Measurements from ENCODE around the gene ABI3. TPM values are rescaled to one million over a fixed set of nuclear protein-coding genes. Genes with fewer than 3 reads are reported as not detected.

The ABI3 gene
- total and polyA plus RNA-seq, 7 donors: 1.1 to 3.8 (median 2.5) TPM

GRCh38 chr17:49234509-49235080 lies 24.1 kb downstream of the ABI3 start:
- H3K27me3 ChIP-seq (ENCODE audit: insufficient read depth in 3 of 3, low read length in 2 of 3): no peaks in the 10 kb centered on the region
- H3K27ac ChIP-seq: no peak overlapping the region
- no peak overlapping the region for H3K4me3 ChIP-seq
- intact Hi-C loops (cut with DNase I): no loop called here
- H3K4me1 ChIP-seq: peaks cover 2% of the 10 kb centered on the region
- WGBS, 3 donors: 78 to 79% (median 78%) methylated on average over 5 of the region's 5 CpGs
- H3K9me3 ChIP-seq: no peaks in the 10 kb centered on the region
- TF ChIP-seq CTCF (IDR thresholded peaks at IDR 0.05): no peak
- H3K36me3 ChIP-seq (ENCODE audit: insufficient read depth in 1 of 2, low read depth in 1 of 2): no peaks in the 10 kb centered on the region
- DNase-seq (no peak), ATAC-seq (no peak)

- H3K27ac ChIP-seq: no peak overlapping the region
- H3K36me3 ChIP-seq (ENCODE audit: insufficient read depth in 1 of 2, low read depth in 1 of 2): no peaks in the 10 kb centered on the region
- H3K27me3 ChIP-seq (ENCODE audit: insufficient read depth in 3 of 3, low read length in 2 of 3): no peaks in the 10 kb centered on the region
- intact Hi-C loops (cut with DNase I): no loop called here
- H3K4me1 ChIP-seq: no peaks in the 10 kb centered on the region
- no peak overlapping the region for H3K4me3 ChIP-seq
- no peaks in the 10 kb centered on the region for H3K9me3 ChIP-seq
- DNase-seq (no peak), ATAC-seq (no peak)
- no peak for TF ChIP-seq CTCF (IDR thresholded peaks at IDR 0.05)
- 58 to 68% (median 63%) methylated on average over 4 of the region's 4 CpGs for WGBS, 3 donors
Observed at GRCh38 chr17:49235896-49236295, 25.4 kb downstream of the ABI3 start.

- no peak for TF ChIP-seq CTCF (IDR thresholded peaks at IDR 0.05)
- H3K27me3 ChIP-seq (ENCODE audit: insufficient read depth in 3 of 3, low read length in 2 of 3): no peaks in the 10 kb centered on the region
Observed at GRCh38 chr17:49239963-49240362, 29.5 kb downstream of the ABI3 start.

GRCh38 chr17:49240619-49241018 lies 30.1 kb downstream of the ABI3 start:
- Histone ChIP-seq H3K4me1 (no peaks in the 10 kb centered on the region), H3K27ac (no peak overlapping the region), H3K9me3 (no peaks in the 10 kb centered on the region), H3K27me3 (ENCODE audit: insufficient read depth in 3 of 3, low read length in 2 of 3) (no peaks in the 10 kb centered on the region), H3K4me3 (no peak overlapping the region), H3K36me3 (ENCODE audit: insufficient read depth in 1 of 2, low read depth in 1 of 2) (no peaks in the 10 kb centered on the region)
- intact Hi-C loops (cut with DNase I): no loop called here
- DNase-seq: no peak
- WGBS, 3 donors: 58 to 67% (median 65%) methylated on average over 1 of the region's 1 CpG
- no peak for TF ChIP-seq CTCF (IDR thresholded peaks at IDR 0.05)
- no peak for ATAC-seq

More at GRCh38 chr17:49239963-49240362, 29.5 kb downstream of the ABI3 start:
- H3K27ac ChIP-seq: no peak overlapping the region
- intact Hi-C loops (cut with DNase I): no loop called here
- H3K4me3 ChIP-seq: no peak overlapping the region
- DNase-seq (no peak), ATAC-seq (no peak)
- H3K9me3 ChIP-seq: no peaks in the 10 kb centered on the region
- no peaks in the 10 kb centered on the region for H3K4me1 ChIP-seq
- WGBS, 3 donors: 90 to 92% (median 92%) methylated on average over 1 of the region's 1 CpG
- no peaks in the 10 kb centered on the region for H3K36me3 ChIP-seq (ENCODE audit: insufficient read depth in 1 of 2, low read depth in 1 of 2)

- TF ChIP-seq CTCF (IDR thresholded peaks at IDR 0.05): no peak
- no peaks in the 10 kb centered on the region for H3K36me3 ChIP-seq (ENCODE audit: insufficient read depth in 1 of 2, low read depth in 1 of 2)
- intact Hi-C loops (cut with DNase I): no loop called here
Observed at GRCh38 chr17:49241040-49241439, 30.5 kb downstream of the ABI3 start.

More at GRCh38 chr17:49241040-49241439, 30.5 kb downstream of the ABI3 start:
- no peak overlapping the region for H3K27ac ChIP-seq
- DNase-seq (no peak), ATAC-seq (no peak)
- H3K4me1 ChIP-seq: no peaks in the 10 kb centered on the region
- WGBS, 3 donors: 85 to 92% (median 87%) methylated on average over 8 of the region's 8 CpGs
- no peak overlapping the region for H3K4me3 ChIP-seq
- no peaks in the 10 kb centered on the region for H3K27me3 ChIP-seq (ENCODE audit: insufficient read depth in 3 of 3, low read length in 2 of 3)
- no peaks in the 10 kb centered on the region for H3K9me3 ChIP-seq
